ENCODE data around the gene SMYD1. TPM values are rescaled to one million over a fixed set of nuclear protein-coding genes. Genes with fewer than 3 reads are reported as not detected.

SMYD1 gene
- total RNA-seq, 3 donors from 2014 or later (not counting 1 experiment from before 2014, with no cell fraction given), result not detected

- ATAC-seq (no peak), DNase-seq (no peak)
- no peaks in the 10 kb centered on the region for H3K27me3 ChIP-seq (ENCODE audit: control insufficient read depth, insufficient read depth, low read length)
- Mint-ChIP-seq H3K27ac (no peak within 1 kb of the TSS), H3K27me3 (ENCODE audit: low read depth in 2 of 2) (peaks cover 11 to 22% of the 10 kb centered on the region in 2 donors), H3K9me3 (no peaks in the 10 kb centered on the region), H3K4me3 (no peak within 1 kb of the TSS), H3K4me1 (no peaks in the 10 kb centered on the region), H3K36me3 (no peaks in the 10 kb centered on the region)
- no peak within 1 kb of the TSS for H3K4me3 ChIP-seq (ENCODE audit: low read length)
- H3K27ac ChIP-seq (ENCODE audit: low read length), result no peak within 1 kb of the TSS
- no peaks in the 10 kb centered on the region for H3K36me3 ChIP-seq (ENCODE audit: control insufficient read depth, insufficient read depth, low read length)
- no peak for TF ChIP-seq CTCF (IDR thresholded peaks at IDR 0.05)
- H3K9me3 ChIP-seq (ENCODE audit: control insufficient read depth, insufficient read depth, low read length), result no peaks in the 10 kb centered on the region
- WGBS (ENCODE audit: insufficient coverage), result 90% methylated on average over 11 of the region's 12 CpGs
- intact Hi-C loops (cut with micrococcal nuclease), result no loop called here
- H3K4me1 ChIP-seq (ENCODE audit: control insufficient read depth, insufficient read depth, low read length), result no peaks in the 10 kb centered on the region
Observed at GRCh38 chr2:88127888-88128653, 60.4 kb downstream of the SMYD1 start, which contains the start of gene FABP1. FABP1 (minus strand) TSS chr2:88128062; CDS start chr2:88128017, 45 bp downstream.

GRCh38 chr2:88128654-88129312, 61.2 kb downstream of the SMYD1 start:
- Mint-ChIP-seq H3K27me3 (ENCODE audit: low read depth in 2 of 2) (peaks cover 11 to 22% of the 10 kb centered on the region in 2 donors), H3K27ac (no peak overlapping the region), H3K4me3 (no peak overlapping the region), H3K36me3 (no peaks in the 10 kb centered on the region), H3K4me1 (no peaks in the 10 kb centered on the region), H3K9me3 (no peaks in the 10 kb centered on the region)
- no peak for TF ChIP-seq CTCF (IDR thresholded peaks at IDR 0.05)
- no peaks in the 10 kb centered on the region for H3K4me1 ChIP-seq (ENCODE audit: control insufficient read depth, insufficient read depth, low read length)
- H3K27ac ChIP-seq (ENCODE audit: low read length), result no peak overlapping the region
- no peak for DNase-seq
- no peaks in the 10 kb centered on the region for H3K36me3 ChIP-seq (ENCODE audit: control insufficient read depth, insufficient read depth, low read length)
- 91% methylated on average over 7 of the region's 7 CpGs for WGBS (ENCODE audit: insufficient coverage)
- no peak for ATAC-seq
- H3K9me3 ChIP-seq (ENCODE audit: control insufficient read depth, insufficient read depth, low read length), result no peaks in the 10 kb centered on the region
- no peak overlapping the region for H3K4me3 ChIP-seq (ENCODE audit: low read length)
- intact Hi-C loops (cut with micrococcal nuclease), result no loop called here
- no peaks in the 10 kb centered on the region for H3K27me3 ChIP-seq (ENCODE audit: control insufficient read depth, insufficient read depth, low read length)

- 78% methylated on average over 7 of the region's 7 CpGs for WGBS (ENCODE audit: insufficient coverage)
- H3K27me3 Mint-ChIP-seq (ENCODE audit: low read depth in 2 of 2), result peaks cover 11 to 27% of the 10 kb centered on the region in 2 donors
- no peaks in the 10 kb centered on the region for H3K9me3 ChIP-seq (ENCODE audit: control insufficient read depth, insufficient read depth, low read length)
- no peaks in the 10 kb centered on the region for H3K4me1 ChIP-seq (ENCODE audit: control insufficient read depth, insufficient read depth, low read length)
- no peak for TF ChIP-seq CTCF (IDR thresholded peaks at IDR 0.05)
- no peaks in the 10 kb centered on the region for H3K36me3 ChIP-seq (ENCODE audit: control insufficient read depth, insufficient read depth, low read length)
- H3K4me3 Mint-ChIP-seq, result no peak overlapping the region
- H3K27ac ChIP-seq (ENCODE audit: low read length), result no peak overlapping the region
- no peak for ATAC-seq
- H3K27me3 ChIP-seq (ENCODE audit: control insufficient read depth, insufficient read depth, low read length), result no peaks in the 10 kb centered on the region
- no peak overlapping the region for H3K4me3 ChIP-seq (ENCODE audit: low read length)
- H3K27ac Mint-ChIP-seq, result no peak overlapping the region
- no peak for DNase-seq
- intact Hi-C loops (cut with micrococcal nuclease), result no loop called here
- no peaks in the 10 kb centered on the region for H3K9me3 Mint-ChIP-seq
- no peaks in the 10 kb centered on the region for H3K4me1 Mint-ChIP-seq
- no peaks in the 10 kb centered on the region for H3K36me3 Mint-ChIP-seq
Observed at GRCh38 chr2:88129313-88129959, 61.8 kb downstream of the SMYD1 start.

Measured in natural killer cell (primary cell).